Astrocyte of the cerebellum (primary cell): ENCODE measurements around the gene FLNB.

Source experiments
- DNase-seq: peaks from one replicate; pipeline ENCODE4 v3.0.0-alpha.2; 2011; ENCODE audit warnings: low read depth
- H3K4me3 ChIP-seq: 2 replicates; pipeline ENCODE4 v1.5.1; 2011; ENCODE audit warnings: mild to moderate bottlenecking, low read depth, low read length, moderate library complexity
- CTCF ChIP-seq: IDR thresholded peaks from 2 replicates; pipeline ENCODE4 v1.5.1; 2012; ENCODE audit warnings: low read length, low read depth, moderate library complexity, mild to moderate bottlenecking; ENCODE audit errors: missing control alignments
- in situ Hi-C: cut with HindIII; loops from 2 replicates; pipeline ENCODE4 v1.10.0; 2017; ENCODE audit warnings: low sequenced_read_pairs

The FLNB gene

DNA sequence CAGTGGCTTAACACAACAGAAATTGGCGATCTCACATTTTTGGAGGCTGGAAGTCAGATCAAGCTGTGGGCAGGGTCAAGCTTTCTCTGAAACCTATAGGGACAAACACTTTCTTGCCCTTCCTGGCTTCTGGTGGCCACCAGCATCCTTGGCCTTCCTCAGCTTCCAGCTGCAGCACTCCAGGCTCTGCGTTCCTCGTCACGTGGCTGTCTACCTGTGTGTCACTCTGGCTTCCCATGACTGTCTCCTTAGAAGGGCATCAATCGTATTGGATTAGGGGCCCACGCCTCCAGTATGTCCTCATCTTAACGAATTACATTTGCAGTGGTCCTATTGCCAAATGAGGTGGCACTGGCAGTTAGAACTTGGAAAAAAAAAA, 176.7 kb downstream of the FLNB start:
- TF ChIP-seq CTCF, result no peak

DNA sequence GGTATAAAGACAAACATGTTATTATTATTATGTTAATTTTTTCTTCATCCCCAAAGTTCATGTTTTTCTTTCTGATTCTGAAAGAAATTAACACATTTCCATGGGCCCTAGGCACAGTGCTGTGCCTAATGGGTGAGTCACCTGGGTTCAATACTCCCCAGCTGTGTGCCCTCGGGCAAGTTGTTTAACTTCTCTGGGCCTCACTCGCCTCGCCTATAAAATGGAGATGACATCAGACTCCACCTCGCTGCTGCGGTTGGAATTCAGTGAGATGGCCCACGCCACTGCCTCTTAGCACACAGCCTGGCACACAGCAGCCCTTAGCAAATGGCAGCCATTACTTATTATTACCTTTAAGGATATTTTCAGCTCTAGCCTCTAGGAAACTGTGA, 179.9 kb downstream of the FLNB start:
- no peak for TF ChIP-seq CTCF
- in situ Hi-C loops, result no loop called here
- H3K4me3 ChIP-seq, result no peak overlapping the region
- no peak for DNase-seq

More for the DNA sequence above, 176.7 kb downstream of the FLNB start:
- no peak overlapping the region for H3K4me3 ChIP-seq
- DNase-seq, result no peak
- in situ Hi-C loops, result no loop called here

DNA sequence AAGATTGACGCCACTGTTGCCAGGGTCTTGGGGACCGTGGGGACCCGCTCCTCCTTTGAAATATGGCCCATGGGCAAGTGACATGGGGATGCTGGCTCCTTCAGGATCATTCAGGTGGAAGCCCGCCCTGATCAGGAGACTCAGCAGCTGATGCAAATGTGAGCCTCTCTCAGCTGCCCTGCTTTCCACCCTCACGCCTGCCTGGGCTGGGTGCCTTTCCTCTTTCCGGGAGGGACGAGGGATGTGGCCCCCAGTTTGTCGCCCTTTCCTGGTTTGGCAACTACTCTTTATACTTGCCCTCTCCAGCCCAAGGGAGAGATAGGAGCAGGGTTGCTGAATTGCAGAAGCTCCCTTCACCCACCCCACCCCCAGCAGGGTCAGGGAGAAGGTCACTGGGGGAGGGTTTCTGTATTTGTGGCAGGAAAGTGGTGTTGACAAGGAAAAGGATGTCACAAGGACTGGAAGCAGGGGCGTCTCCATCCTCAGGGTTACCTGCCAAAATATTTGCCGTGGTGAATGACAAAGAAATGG, 180.8 kb downstream of the FLNB start:
- no peak for DNase-seq
- H3K4me3 ChIP-seq, result no peak overlapping the region
- TF ChIP-seq CTCF, result no peak
- in situ Hi-C loops, result no loop called here

DNA sequence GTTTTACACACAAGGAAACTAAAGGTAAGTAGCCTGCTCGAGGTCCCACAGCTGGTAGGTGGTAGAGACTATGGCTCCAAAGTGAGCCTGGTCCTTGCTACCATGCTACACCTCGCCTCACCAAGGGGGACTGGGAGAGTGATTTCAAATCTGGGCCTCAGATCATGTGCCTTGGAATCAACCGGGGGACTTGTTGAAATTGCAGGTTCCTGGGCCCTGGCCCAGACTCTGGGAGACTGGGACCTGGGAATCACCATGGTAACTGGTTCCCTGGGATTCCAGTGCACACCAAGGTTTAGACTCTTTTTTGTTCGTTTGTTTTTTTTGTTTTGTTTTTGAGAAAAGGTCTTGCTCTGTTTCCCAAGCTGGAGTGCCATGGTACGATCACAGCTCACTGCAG, 181.5 kb downstream of the FLNB start:
- no peak overlapping the region for H3K4me3 ChIP-seq
- no peak for TF ChIP-seq CTCF
- DNase-seq, result no peak
- in situ Hi-C loops, result loop anchor here (5.0 kb wide), 1 partner anchor 98 kb away; no protein-coding TSS in a partner anchor

DNA sequence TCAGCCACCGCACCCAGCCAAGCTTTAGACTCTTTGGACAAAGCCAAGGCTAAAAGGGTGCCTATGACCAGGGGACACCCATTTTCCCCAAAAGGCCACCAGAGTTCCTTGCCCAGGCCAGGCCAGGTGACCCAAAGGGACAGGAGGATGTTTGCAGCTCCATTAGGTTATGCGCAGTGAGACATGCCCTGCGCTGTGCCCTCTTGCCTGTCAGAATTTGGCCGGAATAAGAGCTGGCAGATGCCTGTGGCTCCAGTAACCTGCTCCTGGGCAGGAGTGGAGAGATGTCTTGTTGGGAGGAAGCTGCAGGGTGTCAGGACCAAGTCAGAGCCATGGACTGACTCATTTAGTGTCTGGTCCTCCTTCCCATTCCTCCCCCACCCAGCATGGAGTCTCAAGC, 182.1 kb downstream of the FLNB start:
- in situ Hi-C loops, result loop anchor here (5.0 kb wide), 1 partner anchor 97 kb away; no protein-coding TSS in a partner anchor
- DNase-seq, result no peak
- no peak overlapping the region for H3K4me3 ChIP-seq
- TF ChIP-seq CTCF, result no peak

- in situ Hi-C loops, result loop anchor here (5.0 kb wide), 1 partner anchor 96 kb away; no protein-coding TSS in a partner anchor
- H3K4me3 ChIP-seq, result no peak overlapping the region
- TF ChIP-seq CTCF, result no peak
- no peak for DNase-seq
Measured at GRCh38 chr3:58190882-58191281, 182.7 kb downstream of the FLNB start.
